ENCODE data around the gene TRIM47.

- no peak for TF ChIP-seq EZH2phosphoT487 (IDR thresholded peaks at IDR 0.05; ENCODE audit: insufficient read depth, low read depth)
- TF ChIP-seq EZH2 (IDR thresholded peaks at IDR 0.05; ENCODE audit: insufficient read depth, poor library complexity, severe bottlenecking): no peak
Observed at GRCh38 chr17:75830164-75831031, 48.0 kb downstream of the TRIM47 start.
